ENCODE data around the gene NUTF2. TPM values are rescaled to one million over a fixed set of nuclear protein-coding genes. Genes with fewer than 3 reads are reported as not detected.

The NUTF2 gene
- total and polyA plus RNA-seq, 2 of the 4 experiments (the other 2 are of a cell fraction) = 42.7 to 361 TPM

- TF ChIP-seq CHD1 (IDR thresholded peaks at IDR 0.05; ENCODE audit: low read depth, low read length) = no peak
Measured at GRCh38 chr16:67807148-67807682, 39.5 kb upstream of the NUTF2 start (continued).

- H2BK15ac ChIP-seq (ENCODE audit: low read depth, low read length) = no peak overlapping the region
- in situ Hi-C loops (cut with MboI; ENCODE audit: low sequenced_read_pairs) = loop anchor here (5.0 kb wide), 1 partner anchor 115 kb away; no protein-coding TSS in a partner anchor
- H2AFZ ChIP-seq (replicated peaks; ENCODE audit: low read length, poor library complexity) = no peak overlapping the region
- CTCF ChIA-PET = no interaction called here
- BruUV-seq (replicated peaks) = no TSS peak
- no peaks in the 10 kb centered on the region for H4K20me1 ChIP-seq (ENCODE audit: insufficient read depth, low read length)
- DNase-seq (no peak), ATAC-seq (ENCODE audit: low read depth) (no peak)
- WGBS, 2 experiments (ENCODE audit: extremely low coverage in 2 of 2, insufficient read length in 1 of 2) = 88% methylated on average over 1 of the region's 1 CpG; no CpG with 5 or more reads in 1 of the 2 experiments
- H2BK5ac ChIP-seq (ENCODE audit: low read depth, low read length, poor library complexity, severe bottlenecking) = no peak overlapping the region
- H3K56ac ChIP-seq (ENCODE audit: extremely low read depth, insufficient read depth, low read length) = no peak overlapping the region
- H2AK5ac ChIP-seq (ENCODE audit: low read depth, low read length) = no peak overlapping the region
- intact Hi-C loops (cut with micrococcal nuclease) = no loop called here
- H3K4me1 ChIP-seq (ENCODE audit: control insufficient read depth, insufficient read depth, low read length) = no peaks in the 10 kb centered on the region
- no peak overlapping the region for H2BK120ac ChIP-seq (ENCODE audit: low read depth, low read length)
- 0 out of 4 replicates have a peak, but pooled peaks cover 0 to 5% of the 10 kb centered on the region in 2 experiments for H3K79me1 ChIP-seq (ENCODE audit: low read depth in 1 of 2, low read length in 2 of 2)
- H2BK20ac ChIP-seq (ENCODE audit: low read depth, low read length) = no peak overlapping the region
- H4K91ac ChIP-seq (ENCODE audit: insufficient read depth, low read depth, low read length) = no peak overlapping the region
- dilution Hi-C loops (cut with HindIII; ENCODE audit: low sequenced_read_pairs, unreplicated experiment) = no loop called here
- H3K14ac ChIP-seq (replicated peaks; ENCODE audit: low read depth, low read length) = no peak overlapping the region
- no peak overlapping the region for H3K27ac ChIP-seq (ENCODE audit: insufficient read depth, low read length)
- no peaks in the 10 kb centered on the region for H3K9me1 ChIP-seq (ENCODE audit: insufficient read depth, low read length)
- H3K9me3 ChIP-seq (ENCODE audit: control insufficient read depth, insufficient read depth, low read length) = no peaks in the 10 kb centered on the region
- no peak overlapping the region for H3K4ac ChIP-seq (ENCODE audit: low read depth, low read length)
- H3K18ac ChIP-seq (ENCODE audit: low read depth, low read length) = no peak overlapping the region
- H4K5ac ChIP-seq (ENCODE audit: low read depth, low read length) = no peak overlapping the region
- H3K4me2 ChIP-seq (ENCODE audit: low read depth, low read length) = no peak overlapping the region
- H3K23ac ChIP-seq (ENCODE audit: low read depth, low read length) = 0 out of 2 replicates have a peak overlapping the region, but pooled peaks have one; percentile 38
- POLR2A ChIA-PET (ENCODE audit: unreplicated experiment) = no interaction called here
- 0 out of 2 replicates have a peak, but pooled peaks cover 2% of the 10 kb centered on the region for H3K27me3 ChIP-seq (ENCODE audit: control insufficient read depth, insufficient read depth, low read length)
- TF ChIP-seq CHD1 (IDR thresholded peaks at IDR 0.05; ENCODE audit: low read depth, low read length) = no peak
- TF ChIP-seq RCOR1 (IDR thresholded peaks at IDR 0.05; ENCODE audit: insufficient replicate concordance, low read length) = no peak
- no peak for TF ChIP-seq POLR2A (IDR thresholded peaks at IDR 0.05; ENCODE audit: low read depth, low read length)
- no peak for TF ChIP-seq SMC3 (IDR thresholded peaks at IDR 0.05; ENCODE audit: low read depth, low read length)
- no peak for TF ChIP-seq NFE2L2 (IDR thresholded peaks at IDR 0.05; ENCODE audit: low read depth, low read length)
- TF ChIP-seq MXI1 (IDR thresholded peaks at IDR 0.05; ENCODE audit: borderline replicate concordance, low read depth, low read length) = no peak
- no peak for TF ChIP-seq BHLHE40 (IDR thresholded peaks at IDR 0.05; ENCODE audit: low read depth, low read length)
- no peak for TF ChIP-seq CEBPB (IDR thresholded peaks at IDR 0.05; ENCODE audit: low read depth, low read length)
- TF ChIP-seq FOS (IDR thresholded peaks at IDR 0.05; ENCODE audit: low read depth, low read length) = no peak
- no peaks in the 10 kb centered on the region for H3K36me3 ChIP-seq (ENCODE audit: control insufficient read depth, insufficient read depth, low read length)
- H3K9ac ChIP-seq (ENCODE audit: low read depth, low read length) = no peak overlapping the region
- no peak overlapping the region for H2AK9ac ChIP-seq (replicated peaks; ENCODE audit: low read depth, low read length, poor library complexity)
- H3K4me3 ChIP-seq (ENCODE audit: insufficient read depth, low read depth, low read length) = no peak overlapping the region
- H4K8ac ChIP-seq (ENCODE audit: low read depth in 2 of 2, low read length in 2 of 2) = no peak overlapping the region
Measured at GRCh38 chr16:67811899-67812298, 34.8 kb upstream of the NUTF2 start.
